ENCODE measurements around the gene IZUMO2. TPM values are rescaled to one million over a fixed set of nuclear protein-coding genes. Genes with fewer than 3 reads are reported as not detected.

The IZUMO2 gene
- total and polyA plus RNA-seq, 8 donors, result 0.82 to 1.8 (median 1.1) TPM; not detected in 2

DNA sequence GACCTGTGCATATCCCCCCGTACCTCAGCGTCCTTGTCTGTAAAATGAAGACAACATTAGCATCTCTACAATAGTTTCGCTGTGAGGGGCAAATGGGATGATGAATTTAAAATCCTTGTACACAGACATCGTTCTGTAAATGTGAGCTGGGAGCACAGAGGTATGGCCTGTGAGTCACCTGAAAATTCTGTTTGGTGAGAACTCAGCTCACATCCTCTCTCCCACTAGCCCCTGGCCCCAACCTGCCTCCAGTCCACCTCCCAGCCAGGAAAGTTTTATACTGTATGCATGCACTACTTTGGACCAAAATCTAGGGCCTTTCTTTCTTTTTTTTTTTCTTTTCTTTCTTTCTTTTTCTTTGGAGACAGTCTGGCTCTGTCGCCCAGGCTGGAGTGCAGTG, 8.7 kb upstream of the IZUMO2 start:
- ATAC-seq (no peak), DNase-seq (no peak)
- H3K27me3 ChIP-seq, result peaks cover 0 to 8% of the 10 kb centered on the region in 2 donors
- no peaks in the 10 kb centered on the region for H3K4me1 ChIP-seq
- TF ChIP-seq, protein P1, sequence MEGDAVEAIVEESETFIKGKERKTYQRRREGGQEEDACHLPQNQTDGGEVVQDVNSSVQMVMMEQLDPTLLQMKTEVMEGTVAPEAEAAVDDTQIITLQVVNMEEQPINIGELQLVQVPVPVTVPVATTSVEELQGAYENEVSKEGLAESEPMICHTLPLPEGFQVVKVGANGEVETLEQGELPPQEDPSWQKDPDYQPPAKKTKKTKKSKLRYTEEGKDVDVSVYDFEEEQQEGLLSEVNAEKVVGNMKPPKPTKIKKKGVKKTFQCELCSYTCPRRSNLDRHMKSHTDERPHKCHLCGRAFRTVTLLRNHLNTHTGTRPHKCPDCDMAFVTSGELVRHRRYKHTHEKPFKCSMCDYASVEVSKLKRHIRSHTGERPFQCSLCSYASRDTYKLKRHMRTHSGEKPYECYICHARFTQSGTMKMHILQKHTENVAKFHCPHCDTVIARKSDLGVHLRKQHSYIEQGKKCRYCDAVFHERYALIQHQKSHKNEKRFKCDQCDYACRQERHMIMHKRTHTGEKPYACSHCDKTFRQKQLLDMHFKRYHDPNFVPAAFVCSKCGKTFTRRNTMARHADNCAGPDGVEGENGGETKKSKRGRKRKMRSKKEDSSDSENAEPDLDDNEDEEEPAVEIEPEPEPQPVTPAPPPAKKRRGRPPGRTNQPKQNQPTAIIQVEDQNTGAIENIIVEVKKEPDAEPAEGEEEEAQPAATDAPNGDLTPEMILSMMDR (IDR thresholded peaks at IDR 0.05), result no peak
- intact Hi-C loops (cut with DNase I), result no loop called here
- H3K4me3 ChIP-seq, result no peak overlapping the region
- no peaks in the 10 kb centered on the region for H3K9me3 ChIP-seq
- H3K27ac ChIP-seq, result no peak overlapping the region
- H3K36me3 ChIP-seq, result no peaks in the 10 kb centered on the region

DNA sequence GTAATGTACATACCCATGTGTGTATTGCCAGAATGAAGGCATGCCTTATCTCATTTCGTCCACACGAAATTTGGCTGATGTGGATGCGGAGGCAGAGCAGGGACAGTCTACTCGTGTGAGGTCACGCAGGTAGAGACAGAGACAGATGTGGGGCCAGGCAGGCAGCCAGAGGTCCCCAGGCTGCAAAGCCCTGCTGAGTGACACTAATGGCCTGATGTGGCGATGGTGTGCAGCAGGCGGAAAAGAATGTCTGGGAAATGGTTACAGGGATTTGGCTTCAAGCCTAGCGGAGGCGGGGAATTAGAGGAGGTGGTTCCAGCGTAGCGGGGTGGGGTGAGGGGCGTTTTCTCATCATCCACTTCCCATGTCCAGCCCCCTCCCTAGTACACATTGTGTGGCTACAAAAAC, 4.2 kb upstream of the IZUMO2 start:
- Histone ChIP-seq H3K4me3 (no peak overlapping the region), H3K36me3 (no peaks in the 10 kb centered on the region), H3K27me3 (peaks cover 0 to 25% of the 10 kb centered on the region in 2 donors), H3K9me3 (no peaks in the 10 kb centered on the region), H3K27ac (no peak overlapping the region), H3K4me1 (no peaks in the 10 kb centered on the region)
- intact Hi-C loops (cut with DNase I), result no loop called here
- TF ChIP-seq, protein P1 (IDR thresholded peaks at IDR 0.05), result no peak
- DNase-seq (peak in 2 of 4 donors; percentile 91 to 93), ATAC-seq (peak; percentile 34)

DNA sequence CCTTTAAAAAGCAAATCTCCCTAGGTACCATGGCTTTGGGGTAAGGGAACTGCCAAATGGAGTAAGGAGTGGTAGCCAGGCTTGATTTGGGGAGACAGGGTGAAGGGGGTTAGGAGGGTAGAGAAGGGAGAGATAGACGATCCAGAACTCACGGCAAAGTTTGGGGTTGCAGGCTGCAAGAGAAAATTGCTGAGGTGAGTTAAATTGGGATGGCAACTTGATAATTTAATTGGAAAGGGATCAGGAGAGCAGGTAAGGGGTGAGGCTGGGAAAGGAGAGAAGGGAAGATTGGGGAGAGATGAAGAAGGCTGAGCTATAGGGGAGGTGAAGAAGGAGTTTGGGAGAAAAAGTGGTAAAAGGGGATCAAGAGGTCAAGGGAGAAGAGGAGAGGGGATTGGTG, 4.0 kb downstream of the IZUMO2 start:
- TF ChIP-seq, protein P1 (IDR thresholded peaks at IDR 0.05), result no peak
- peaks cover 0 to 11% of the 10 kb centered on the region in 2 donors for H3K9me3 ChIP-seq
- no peak overlapping the region for H3K27ac ChIP-seq
- intact Hi-C loops (cut with DNase I), result no loop called here
- no peaks in the 10 kb centered on the region for H3K36me3 ChIP-seq
- H3K27me3 ChIP-seq, result peaks cover 0 to 17% of the 10 kb centered on the region in 2 donors
- ATAC-seq (no peak), DNase-seq (no peak)
- H3K4me3 ChIP-seq, result no peak overlapping the region
- H3K4me1 ChIP-seq, result no peaks in the 10 kb centered on the region

DNA sequence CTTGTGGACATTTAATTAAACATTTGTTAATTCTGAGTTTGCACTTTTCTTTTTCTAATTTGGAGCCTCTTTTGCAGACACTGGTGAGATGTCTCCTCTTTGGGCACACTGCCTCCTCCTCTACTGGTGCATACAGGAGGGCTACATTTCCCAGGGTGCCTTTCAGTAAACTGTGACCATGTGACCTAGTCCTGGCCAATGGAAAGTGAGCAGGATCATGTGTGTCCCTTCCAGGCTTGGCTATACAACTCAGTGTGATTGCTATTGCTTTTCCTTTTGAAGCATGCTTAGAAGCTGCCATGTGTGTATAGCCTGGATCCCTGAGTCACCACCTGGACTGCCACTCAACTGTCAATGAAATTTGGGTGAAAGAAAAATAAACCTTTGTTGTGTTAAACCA, 4.5 kb downstream of the IZUMO2 start:
- TF ChIP-seq, protein P1 (IDR thresholded peaks at IDR 0.05), result no peak
- H3K4me1 ChIP-seq, result no peaks in the 10 kb centered on the region
- no peak overlapping the region for H3K4me3 ChIP-seq
- intact Hi-C loops (cut with DNase I), result no loop called here
- peaks cover 0 to 11% of the 10 kb centered on the region in 2 donors for H3K9me3 ChIP-seq
- H3K27me3 ChIP-seq, result peaks cover 0 to 15% of the 10 kb centered on the region in 2 donors
- H3K27ac ChIP-seq, result no peak overlapping the region
- DNase-seq (no peak), ATAC-seq (no peak)
- H3K36me3 ChIP-seq, result no peaks in the 10 kb centered on the region

DNA sequence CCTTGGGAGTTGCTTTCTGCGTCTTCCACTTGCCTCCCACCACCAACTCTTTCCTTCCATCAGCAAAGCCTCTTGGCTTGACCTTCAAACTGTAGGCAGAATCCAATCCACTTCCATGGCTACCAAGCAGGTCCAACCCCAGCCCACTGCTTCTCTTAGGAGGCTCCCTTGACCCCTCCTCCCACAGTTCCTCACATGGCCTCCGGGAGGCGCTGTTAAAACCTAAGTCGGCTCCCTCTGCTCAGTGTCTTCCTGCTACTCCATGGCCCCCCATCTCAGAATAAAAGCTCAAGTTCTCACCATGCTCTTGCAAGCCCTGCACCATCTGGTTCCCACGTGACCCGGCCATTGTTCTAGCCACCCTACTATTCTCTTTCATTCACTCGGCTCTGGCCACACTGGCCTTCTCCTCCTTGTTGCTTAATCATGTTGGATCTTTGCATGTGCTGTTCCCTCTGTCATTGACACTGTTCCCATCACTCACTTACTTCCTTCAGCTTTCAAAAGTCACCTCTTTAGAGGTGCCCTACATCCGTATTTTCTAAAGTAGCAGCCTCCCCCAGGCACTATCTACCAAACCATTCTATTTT, 7.5 kb downstream of the IZUMO2 start:
- DNase-seq, result no peak
- Histone ChIP-seq H3K9me3 (peaks cover 0 to 11% of the 10 kb centered on the region in 2 donors), H3K27me3 (peaks cover 0 to 8% of the 10 kb centered on the region in 2 donors), H3K4me3 (no peak overlapping the region), H3K36me3 (no peaks in the 10 kb centered on the region), H3K4me1 (no peaks in the 10 kb centered on the region), H3K27ac (no peak overlapping the region)
- ATAC-seq, result no peak
- intact Hi-C loops (cut with DNase I), result no loop called here
- TF ChIP-seq, protein P1 (IDR thresholded peaks at IDR 0.05), result no peak
